Neural cell (in vitro differentiated cells): ENCODE results near the gene ACTL10. TPM values are rescaled to one million over a fixed set of nuclear protein-coding genes. Genes with fewer than 3 reads are reported as not detected.

Experiments
- H2AFZ ChIP-seq: fragments of 200-600, 300-800 bp; sonication (generic), shearing (Covaris generic); 2 replicates; pipeline ENCODE4 v1.6.0; 2014; ENCODE audit warnings: low read depth, mild to moderate bottlenecking, antibody characterized with exemption, low read length, moderate library complexity
- H3F3A ChIP-seq: fragments of 200-600 bp; shearing (Covaris generic); 2 replicates; pipeline ENCODE4 v1.6.1; 2016; ENCODE audit warnings: mild to moderate bottlenecking, moderate library complexity, mixed read lengths, antibody characterized with exemption, low read length; ENCODE audit not compliant: insufficient read depth, poor library complexity, severe bottlenecking
- H3K27ac ChIP-seq: fragments of 200-600, 300-800 bp; sonication (generic), shearing (Covaris generic); 2 replicates; pipeline ENCODE4 v1.5.1; 2014; ENCODE audit warnings: mild to moderate bottlenecking, low read length, moderate library complexity
- H3K27me3 ChIP-seq: fragments of 300-800, 200-600 bp; sonication (generic), shearing (Covaris generic); 2 replicates; pipeline ENCODE4 v1.6.0; 2014; ENCODE audit warnings: mild to moderate bottlenecking, low read depth, low read length, moderate library complexity; ENCODE audit not compliant: insufficient read depth
- H3K36me3 ChIP-seq: fragments of 300-800, 200-600 bp; sonication (generic), shearing (Covaris generic); 2 replicates; pipeline ENCODE4 v1.5.1; 2014; ENCODE audit warnings: mild to moderate bottlenecking, antibody characterized with exemption, low read length, moderate library complexity; ENCODE audit not compliant: insufficient read depth
- H3K4me2 ChIP-seq: fragments of 300-800, 200-600 bp; sonication (generic), shearing (Covaris generic); 2 replicates; pipeline ENCODE4 v1.6.0; 2014; ENCODE audit warnings: mild to moderate bottlenecking, low read length
- H3K4me3 ChIP-seq: fragments of 300-800, 200-600 bp; sonication (generic), shearing (Covaris generic); 2 replicates; pipeline ENCODE4 v1.5.1; 2014; ENCODE audit warnings: mild to moderate bottlenecking, low read length, moderate library complexity
- H3K79me2 ChIP-seq: fragments of 200-600 bp; shearing (Covaris generic); replicated peaks from 2 replicates; pipeline ENCODE4 v1.6.0; 2014; ENCODE audit warnings: mild to moderate bottlenecking, low read length, moderate library complexity; ENCODE audit not compliant: insufficient read depth
- H3K9ac ChIP-seq: fragments of 300-800, 200-600 bp; sonication (generic), shearing (Covaris generic); 2 replicates; pipeline ENCODE4 v1.6.1; 2016; ENCODE audit warnings: mild to moderate bottlenecking, low read length, mixed read lengths
- H3K9me2 ChIP-seq: fragments of 200-600 bp; shearing (Covaris generic); 2 replicates; pipeline ENCODE4 v1.6.1; 2016; ENCODE audit warnings: mild to moderate bottlenecking, low read length, mixed read lengths; ENCODE audit not compliant: insufficient read depth
- H3K9me3 ChIP-seq: fragments of 200-600, 300-800 bp; sonication (generic), shearing (Covaris generic); 2 replicates; pipeline ENCODE4 v1.6.1; 2016; ENCODE audit warnings: mild to moderate bottlenecking, mixed run types, low read length, moderate library complexity, mixed read lengths
- H4K20me1 ChIP-seq: fragments of 200-600 bp; shearing (Covaris generic); 2 replicates; pipeline ENCODE4 v1.6.1; 2016; ENCODE audit warnings: mild to moderate bottlenecking, mixed run types; ENCODE audit not compliant: insufficient read depth
- CTCF ChIP-seq: fragments of 450-650 bp; IDR thresholded peaks from 2 replicates; pipeline ENCODE4 v1.5.1; 2014; ENCODE audit warnings: antibody characterized with exemption, mild to moderate bottlenecking, moderate library complexity; ENCODE audit not compliant: poor library complexity, severe bottlenecking
- EP300 ChIP-seq: fragments of 450-650 bp; conservative IDR thresholded peaks from 2 replicates; pipeline ENCODE4 v1.6.1; 2014; ENCODE audit warnings: antibody characterized with exemption, mild to moderate bottlenecking, moderate library complexity; ENCODE audit not compliant: poor library complexity, severe bottlenecking
- EZH2 ChIP-seq: fragments of 200-600, 300-800 bp; shearing (Covaris generic), sonication (generic); IDR thresholded peaks from 2 replicates; pipeline ENCODE4 v1.6.1; 2014; ENCODE audit warnings: antibody characterized with exemption, low read length, borderline replicate concordance, mild to moderate bottlenecking; ENCODE audit not compliant: insufficient read depth, poor library complexity, severe bottlenecking
- MXI1 ChIP-seq: fragments of 450-650 bp; conservative IDR thresholded peaks from 2 replicates; pipeline ENCODE4 v1.6.1; 2014; ENCODE audit warnings: antibody characterized with exemption, mild to moderate bottlenecking; ENCODE audit not compliant: poor library complexity, severe bottlenecking
- POLR2AphosphoS5 ChIP-seq: IDR thresholded peaks from 2 replicates; pipeline ENCODE4 v1.6.1; 2012
- RAD21 ChIP-seq: fragments of 450-650 bp; conservative IDR thresholded peaks from 2 replicates; pipeline ENCODE4 v1.6.1; 2014; ENCODE audit warnings: antibody characterized with exemption, mild to moderate bottlenecking, moderate library complexity
- REST ChIP-seq: IDR thresholded peaks from 2 replicates; pipeline ENCODE4 v1.6.1; 2012; ENCODE audit warnings: borderline replicate concordance
- SMC3 ChIP-seq: fragments of 450-650 bp; conservative IDR thresholded peaks from 2 replicates; pipeline ENCODE4 v1.6.1; 2014; ENCODE audit warnings: antibody characterized with exemption, mild to moderate bottlenecking, moderate library complexity; ENCODE audit not compliant: poor library complexity
- TAF1 ChIP-seq: IDR thresholded peaks from 2 replicates; pipeline ENCODE4 v1.6.1; 2012; ENCODE audit warnings: low read depth
- polyA plus RNA-seq: library from polyadenylated mRNA; depleted of rRNA; stranded (reverse); fragments of >200 nt; gene quantifications from 2 replicates; pipeline ENCODE4 v1.2.3, GENCODE V29; 2014

The ACTL10 gene
- polyA plus RNA-seq, 1 donor from 2014 or later: not detected

- Histone ChIP-seq H3K79me2 (no peaks in the 10 kb centered on the region), H4K20me1 (no peaks in the 10 kb centered on the region), H3K9ac (no peak overlapping the region), H3K27ac (no peak overlapping the region), H3K4me3 (no peak overlapping the region), H3F3A (peaks cover 4% of the 10 kb centered on the region), H2AFZ (no peak overlapping the region), H3K9me2 (no peaks in the 10 kb centered on the region), H3K4me2 (no peak overlapping the region), H3K9me3 (no peaks in the 10 kb centered on the region), H3K36me3 (no peaks in the 10 kb centered on the region), H3K27me3 (no peaks in the 10 kb centered on the region)
- TF ChIP-seq EP300: no peak
- no peak for TF ChIP-seq CTCF
- TF ChIP-seq TAF1: no peak
- TF ChIP-seq EZH2: no peak
- TF ChIP-seq SMC3: no peak
- TF ChIP-seq RAD21: no peak
- TF ChIP-seq REST: no peak
- TF ChIP-seq MXI1: no peak
- no peak for TF ChIP-seq POLR2AphosphoS5
Measured at GRCh38 chr20:33671573-33672288, 5.0 kb downstream of the ACTL10 start.

- Histone ChIP-seq H3K4me2 (no peak overlapping the region), H3K27ac (no peak overlapping the region), H4K20me1 (no peaks in the 10 kb centered on the region), H3K79me2 (no peaks in the 10 kb centered on the region), H3K9me3 (no peaks in the 10 kb centered on the region), H3K9me2 (no peaks in the 10 kb centered on the region), H3K4me3 (no peak overlapping the region), H2AFZ (no peak overlapping the region), H3K27me3 (no peaks in the 10 kb centered on the region), H3K9ac (no peak overlapping the region), H3F3A (peaks cover 4% of the 10 kb centered on the region), H3K36me3 (no peaks in the 10 kb centered on the region)
- no peak for TF ChIP-seq EZH2
- TF ChIP-seq MXI1: no peak
Measured at GRCh38 chr20:33672426-33673113, 5.8 kb downstream of the ACTL10 start.
